Hepatocyte (in vitro differentiated cells): Measurements from ENCODE around the gene FA2H.

Source experiments
- CTCF ChIP-seq: fragments of 200-600 bp; sonication (generic); IDR thresholded peaks from 2 replicates; pipeline ENCODE4 v1.5.1; 2016; ENCODE audit warnings: antibody characterized with exemption, mild to moderate bottlenecking; ENCODE audit not compliant: poor library complexity
- EZH2phosphoT487 ChIP-seq: fragments of 200-600 bp; sonication (generic); IDR thresholded peaks from one replicate; pipeline ENCODE4 v1.6.1; 2018; ENCODE audit warnings: antibody characterized with exemption, mild to moderate bottlenecking, low read depth, moderate library complexity; ENCODE audit not compliant: unreplicated experiment, severe bottlenecking

GRCh38 chr16:74731853-74732477, 42.7 kb downstream of the FA2H start:
- TF ChIP-seq CTCF (no peak), EZH2phosphoT487 (no peak)
